Natural killer cell (primary cell): ENCODE measurements around the gene FAM53B. TPM values are rescaled to one million over a fixed set of nuclear protein-coding genes. Genes with fewer than 3 reads are reported as not detected.

Source experiments
- ATAC-seq, 3 donors: fragments of 150-1000 bp in 2 of 3; fragments of 200-7000 bp in 1 of 3; cut with Tn5 transposase; 1 replicate in 1 of 3; 2 replicates in 2 of 3; pipeline ENCODE4 v1.10.0; 2021; ENCODE audit warnings: mild to moderate bottlenecking in 2 of 3, moderate library complexity in 2 of 3
- DNase-seq, 2 donors: peaks; one replicate each; pipeline versions ENCODE4 v3.0.0 to v3.0.0-alpha.2; 2013 to 2021; ENCODE audit warnings: mixed read lengths in 1 of 2
- H3K27ac ChIP-seq: one replicate; pipeline ENCODE4 v1.5.1; 2013; ENCODE audit warnings: mild to moderate bottlenecking, low read length
- H3K27me3 ChIP-seq: one replicate; pipeline ENCODE4 v1.6.1; 2013; ENCODE audit warnings: low read length; ENCODE audit not compliant: control insufficient read depth, insufficient read depth
- H3K36me3 ChIP-seq: one replicate; pipeline ENCODE4 v1.6.1; 2013; ENCODE audit warnings: low read length; ENCODE audit not compliant: control insufficient read depth, insufficient read depth
- H3K4me1 ChIP-seq: one replicate; pipeline ENCODE4 v1.6.1; 2013; ENCODE audit warnings: low read length; ENCODE audit not compliant: control insufficient read depth, insufficient read depth
- H3K4me3 ChIP-seq: one replicate; pipeline ENCODE4 v1.5.1; 2013; ENCODE audit warnings: low read length
- H3K9me3 ChIP-seq: one replicate; pipeline ENCODE4 v1.6.1; 2013; ENCODE audit warnings: low read length; ENCODE audit not compliant: control insufficient read depth, insufficient read depth
- H3K27ac Mint-ChIP-seq, 2 donors: one replicate each; pipeline ENCODE4 v1.8.0; 2022; ENCODE audit warnings: mild to moderate bottlenecking in 2 of 2, mixed read lengths in 2 of 2, moderate library complexity in 1 of 2
- H3K27me3 Mint-ChIP-seq, 2 donors: one replicate each; pipeline ENCODE4 v1.8.0; 2022; ENCODE audit warnings: low read depth in 2 of 2, mixed read lengths in 2 of 2
- H3K36me3 Mint-ChIP-seq: one replicate; pipeline ENCODE4 v1.8.0; 2022; ENCODE audit warnings: mixed read lengths
- H3K4me1 Mint-ChIP-seq, 2 donors: one replicate each; pipeline ENCODE4 v1.8.0; 2022; ENCODE audit warnings: mixed read lengths in 2 of 2
- H3K4me3 Mint-ChIP-seq: one replicate; pipeline ENCODE4 v1.8.0; 2022; ENCODE audit warnings: mild to moderate bottlenecking, moderate library complexity, mixed read lengths
- H3K9me3 Mint-ChIP-seq, 2 donors: one replicate each; pipeline ENCODE4 v1.8.0; 2022; ENCODE audit warnings: mixed read lengths in 2 of 2
- CTCF ChIP-seq: fragments of 200-600 bp; IDR thresholded peaks from one replicate; pipeline ENCODE4 v1.8.0; 2022; ENCODE audit warnings: antibody characterized with exemption
- WGBS: methylation state at CpG from one replicate; pipeline ENCODE4 v1.1.7; 2013; ENCODE audit warnings: missing lambda C conversion rate; ENCODE audit not compliant: insufficient coverage; 5-methylcytosine and 5-hydroxymethylcytosine counted together
- intact Hi-C: fragments of 100-400 bp; cut with micrococcal nuclease; formaldehyde crosslinking; loops from one replicate; pipeline ENCODE4 v1.14.2; 2022
- total RNA-seq, 4 donors: library from RNA; stranded (reverse); fragments of 120-200 nt in 1 of 4; gene quantifications; one replicate each; pipeline versions ENCODE4 v1.2.3 to v1.2.4, GENCODE V29; 2013 to 2022

FAM53B gene
- total RNA-seq, 3 donors from 2014 or later (not counting 1 experiment from before 2014, with no cell fraction given): 77.4 to 172 (median 121) TPM

DNA sequence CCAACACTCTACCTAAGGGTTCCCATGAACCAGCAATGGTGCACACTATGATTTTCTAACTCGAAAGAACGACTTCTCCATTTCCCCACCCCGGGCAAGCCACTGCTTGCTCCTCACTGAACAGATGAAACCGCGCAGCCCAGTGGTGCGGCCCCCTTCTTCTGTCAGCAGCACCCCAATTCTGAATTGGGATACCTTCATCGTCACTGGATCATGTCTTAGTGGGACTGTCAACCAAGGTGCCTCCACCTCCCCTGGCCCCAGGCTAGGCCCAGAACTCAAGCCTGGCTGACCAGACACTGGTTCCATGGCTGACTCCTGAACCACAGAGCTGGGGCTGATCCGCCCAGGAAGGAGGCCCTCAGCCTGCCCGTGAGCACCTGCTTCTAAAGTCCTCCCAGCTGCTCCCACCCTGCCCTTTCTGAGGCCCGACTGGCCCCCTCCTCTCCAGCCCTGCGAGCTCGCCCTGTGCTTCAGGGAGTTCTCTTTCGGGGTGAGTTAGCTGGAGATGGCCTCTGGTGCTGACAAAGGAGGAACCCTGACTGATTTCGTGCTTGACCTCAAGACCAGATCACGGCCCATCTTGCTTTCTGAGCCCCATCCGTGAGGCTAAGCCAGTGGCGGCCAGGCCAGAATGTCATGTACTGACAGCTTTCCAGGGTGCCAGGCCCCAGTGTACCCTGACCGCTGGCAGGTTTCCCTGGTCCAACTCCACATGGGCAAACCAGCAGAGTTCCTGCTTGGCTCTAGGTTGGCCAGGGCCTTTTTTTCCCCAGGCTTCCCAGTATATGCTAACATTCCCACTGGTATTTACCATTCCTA is 44.5 kb downstream of the FAM53B start:
- no peak for ATAC-seq
- Histone ChIP-seq H3K27ac (peak overlapping the region; percentile 88), H3K4me1 (peaks cover 96% of the 10 kb centered on the region), H3K9me3 (no peaks in the 10 kb centered on the region), H3K4me3 (no peak overlapping the region), H3K36me3 (peaks cover 48% of the 10 kb centered on the region), H3K27me3 (no peaks in the 10 kb centered on the region)
- intact Hi-C loops: no loop called here
- TF ChIP-seq CTCF: no peak
- Mint-ChIP-seq H3K27ac (peak overlapping the region; percentile 89 to 95), H3K4me3 (peak overlapping the region; percentile 67), H3K36me3 (peaks cover 7% of the 10 kb centered on the region), H3K4me1 (peaks cover 99 to 100% of the 10 kb centered on the region in 2 donors), H3K27me3 (no peaks in the 10 kb centered on the region), H3K9me3 (no peaks in the 10 kb centered on the region)
- DNase-seq: no peak
- WGBS: 92% methylated on average over 18 of the region's 18 CpGs

GRCh38 chr10:124698545-124699469 is 45.4 kb downstream of the FAM53B start:
- Mint-ChIP-seq H3K36me3 (peaks cover 7% of the 10 kb centered on the region), H3K4me1 (peaks cover 97 to 98% of the 10 kb centered on the region in 2 donors), H3K27ac (peak overlapping the region; percentile 89 to 95), H3K9me3 (no peaks in the 10 kb centered on the region), H3K27me3 (no peaks in the 10 kb centered on the region), H3K4me3 (peak overlapping the region; percentile 70)
- intact Hi-C loops: no loop called here
- Histone ChIP-seq H3K27me3 (no peaks in the 10 kb centered on the region), H3K9me3 (no peaks in the 10 kb centered on the region), H3K4me3 (no peak overlapping the region), H3K36me3 (peaks cover 46% of the 10 kb centered on the region), H3K4me1 (peaks cover 96% of the 10 kb centered on the region), H3K27ac (peak overlapping the region; percentile 88)
- ATAC-seq (no peak), DNase-seq (no peak)
- 90% methylated on average over 18 of the region's 18 CpGs for WGBS
- TF ChIP-seq CTCF: no peak

GRCh38 chr10:124697837-124698544 is 46.2 kb downstream of the FAM53B start:
- Mint-ChIP-seq H3K4me1 (peaks cover 92 to 93% of the 10 kb centered on the region in 2 donors), H3K27me3 (no peaks in the 10 kb centered on the region), H3K4me3 (peak overlapping the region; percentile 70), H3K9me3 (no peaks in the 10 kb centered on the region), H3K36me3 (peaks cover 7% of the 10 kb centered on the region), H3K27ac (peak overlapping the region; percentile 89 to 95)
- no peaks in the 10 kb centered on the region for H3K27me3 ChIP-seq
- peak; percentile 69 to 78 (median 72) for ATAC-seq
- H3K27ac ChIP-seq: peak overlapping the region; percentile 88
- H3K4me3 ChIP-seq: no peak overlapping the region
- peaks cover 96% of the 10 kb centered on the region for H3K4me1 ChIP-seq
- peak; percentile 54 to 83 for DNase-seq
- intact Hi-C loops: no loop called here
- H3K36me3 ChIP-seq: peaks cover 44% of the 10 kb centered on the region
- WGBS: 50% methylated on average over 13 of the region's 13 CpGs
- no peaks in the 10 kb centered on the region for H3K9me3 ChIP-seq
- TF ChIP-seq CTCF: no peak
